Measurements from ENCODE around the gene UCHL5.

DNA sequence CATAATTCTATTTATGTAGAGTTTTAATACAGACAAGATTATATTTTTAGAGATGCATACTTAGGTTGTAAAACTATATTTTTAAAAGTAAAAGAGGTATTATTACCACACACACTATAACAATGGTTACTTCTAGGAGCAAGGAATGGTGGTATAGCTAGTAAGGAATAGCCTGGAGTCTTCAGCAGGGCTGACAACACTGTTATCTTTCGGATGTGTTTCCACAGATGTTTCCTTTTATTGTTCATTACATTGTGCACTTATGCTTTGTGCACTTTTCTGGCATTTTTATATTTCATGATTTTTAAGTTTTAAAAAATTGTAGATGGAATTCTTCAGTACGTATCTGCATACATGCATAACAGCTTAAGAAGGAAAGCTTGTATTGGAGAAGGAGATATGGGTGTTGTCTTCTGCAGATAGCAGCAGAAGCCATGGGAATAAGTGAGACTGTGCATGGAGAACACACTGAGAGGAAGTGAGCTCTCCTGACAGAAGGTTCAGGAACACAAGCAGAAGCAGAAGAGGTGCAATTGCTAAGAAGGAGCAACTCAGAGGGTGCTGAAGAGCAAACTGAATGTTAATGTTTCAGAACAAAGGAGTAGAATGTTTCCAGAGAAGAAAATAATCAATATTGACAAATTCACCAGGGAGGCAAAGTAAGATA is 91.8 kb downstream of the UCHL5 start:
- TF ChIP-seq TAF1 (IDR thresholded peaks at IDR 0.05; ENCODE audit: low read depth), result no peak
- TF ChIP-seq, protein P1, sequence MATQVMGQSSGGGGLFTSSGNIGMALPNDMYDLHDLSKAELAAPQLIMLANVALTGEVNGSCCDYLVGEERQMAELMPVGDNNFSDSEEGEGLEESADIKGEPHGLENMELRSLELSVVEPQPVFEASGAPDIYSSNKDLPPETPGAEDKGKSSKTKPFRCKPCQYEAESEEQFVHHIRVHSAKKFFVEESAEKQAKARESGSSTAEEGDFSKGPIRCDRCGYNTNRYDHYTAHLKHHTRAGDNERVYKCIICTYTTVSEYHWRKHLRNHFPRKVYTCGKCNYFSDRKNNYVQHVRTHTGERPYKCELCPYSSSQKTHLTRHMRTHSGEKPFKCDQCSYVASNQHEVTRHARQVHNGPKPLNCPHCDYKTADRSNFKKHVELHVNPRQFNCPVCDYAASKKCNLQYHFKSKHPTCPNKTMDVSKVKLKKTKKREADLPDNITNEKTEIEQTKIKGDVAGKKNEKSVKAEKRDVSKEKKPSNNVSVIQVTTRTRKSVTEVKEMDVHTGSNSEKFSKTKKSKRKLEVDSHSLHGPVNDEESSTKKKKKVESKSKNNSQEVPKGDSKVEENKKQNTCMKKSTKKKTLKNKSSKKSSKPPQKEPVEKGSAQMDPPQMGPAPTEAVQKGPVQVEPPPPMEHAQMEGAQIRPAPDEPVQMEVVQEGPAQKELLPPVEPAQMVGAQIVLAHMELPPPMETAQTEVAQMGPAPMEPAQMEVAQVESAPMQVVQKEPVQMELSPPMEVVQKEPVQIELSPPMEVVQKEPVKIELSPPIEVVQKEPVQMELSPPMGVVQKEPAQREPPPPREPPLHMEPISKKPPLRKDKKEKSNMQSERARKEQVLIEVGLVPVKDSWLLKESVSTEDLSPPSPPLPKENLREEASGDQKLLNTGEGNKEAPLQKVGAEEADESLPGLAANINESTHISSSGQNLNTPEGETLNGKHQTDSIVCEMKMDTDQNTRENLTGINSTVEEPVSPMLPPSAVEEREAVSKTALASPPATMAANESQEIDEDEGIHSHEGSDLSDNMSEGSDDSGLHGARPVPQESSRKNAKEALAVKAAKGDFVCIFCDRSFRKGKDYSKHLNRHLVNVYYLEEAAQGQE (IDR thresholded peaks at IDR 0.05; ENCODE audit: borderline replicate concordance), result no peak
- TF ChIP-seq, protein P2, sequence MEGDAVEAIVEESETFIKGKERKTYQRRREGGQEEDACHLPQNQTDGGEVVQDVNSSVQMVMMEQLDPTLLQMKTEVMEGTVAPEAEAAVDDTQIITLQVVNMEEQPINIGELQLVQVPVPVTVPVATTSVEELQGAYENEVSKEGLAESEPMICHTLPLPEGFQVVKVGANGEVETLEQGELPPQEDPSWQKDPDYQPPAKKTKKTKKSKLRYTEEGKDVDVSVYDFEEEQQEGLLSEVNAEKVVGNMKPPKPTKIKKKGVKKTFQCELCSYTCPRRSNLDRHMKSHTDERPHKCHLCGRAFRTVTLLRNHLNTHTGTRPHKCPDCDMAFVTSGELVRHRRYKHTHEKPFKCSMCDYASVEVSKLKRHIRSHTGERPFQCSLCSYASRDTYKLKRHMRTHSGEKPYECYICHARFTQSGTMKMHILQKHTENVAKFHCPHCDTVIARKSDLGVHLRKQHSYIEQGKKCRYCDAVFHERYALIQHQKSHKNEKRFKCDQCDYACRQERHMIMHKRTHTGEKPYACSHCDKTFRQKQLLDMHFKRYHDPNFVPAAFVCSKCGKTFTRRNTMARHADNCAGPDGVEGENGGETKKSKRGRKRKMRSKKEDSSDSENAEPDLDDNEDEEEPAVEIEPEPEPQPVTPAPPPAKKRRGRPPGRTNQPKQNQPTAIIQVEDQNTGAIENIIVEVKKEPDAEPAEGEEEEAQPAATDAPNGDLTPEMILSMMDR (IDR thresholded peaks at IDR 0.05; ENCODE audit: poor library complexity, severe bottlenecking), result no peak
- no peak for TF ChIP-seq EZH2 (IDR thresholded peaks at IDR 0.05; ENCODE audit: borderline replicate concordance, insufficient read depth, low read length, poor library complexity, severe bottlenecking)
- TF ChIP-seq MXI1 (conservative IDR thresholded peaks at IDR 0.05; ENCODE audit: poor library complexity, severe bottlenecking), result no peak
- no peak for TF ChIP-seq EP300 (conservative IDR thresholded peaks at IDR 0.05; ENCODE audit: poor library complexity, severe bottlenecking)
- no peak for TF ChIP-seq POLR2AphosphoS5 (IDR thresholded peaks at IDR 0.05)
- no peak for TF ChIP-seq SMC3 (conservative IDR thresholded peaks at IDR 0.05; ENCODE audit: poor library complexity)
